HEK293 (cell line): ENCODE data around the gene TRAK1.

Experiments used
- BCL6B ChIP-seq: fragments of 450-650 bp; formaldehyde crosslinking; IDR thresholded peaks from 2 replicates; pipeline ENCODE4 v1.5.1; 2017; ENCODE audit warnings: missing biosample characterization, missing genetic modification characterization
- CTCF ChIP-seq: fragments of 450-650 bp; formaldehyde crosslinking; IDR thresholded peaks from 2 replicates; pipeline ENCODE4 v1.5.1; 2016; ENCODE audit warnings: missing biosample characterization, missing genetic modification characterization
- MZF1 ChIP-seq: fragments of 450-650 bp; formaldehyde crosslinking; IDR thresholded peaks from 2 replicates; pipeline ENCODE4 v1.5.1; 2017; ENCODE audit warnings: missing biosample characterization, missing genetic modification characterization, borderline replicate concordance
- PATZ1 ChIP-seq: fragments of 450-650 bp; formaldehyde crosslinking; IDR thresholded peaks from 2 replicates; pipeline ENCODE4 v1.5.1; 2016; ENCODE audit warnings: missing biosample characterization, missing genetic modification characterization
- TCF7L2 ChIP-seq: IDR thresholded peaks from 2 replicates; pipeline ENCODE4 v1.6.1; 2011; ENCODE audit warnings: low read depth, mild to moderate bottlenecking, inconsistent platforms, low read length, moderate library complexity, borderline replicate concordance
- ZBTB7A ChIP-seq: fragments of 450-650 bp; formaldehyde crosslinking; IDR thresholded peaks from 2 replicates; pipeline ENCODE4 v1.5.1; 2016; ENCODE audit warnings: low read depth, missing biosample characterization, missing genetic modification characterization
- ZNF560 ChIP-seq: fragments of 450-650 bp; formaldehyde crosslinking; IDR thresholded peaks from 2 replicates; pipeline ENCODE4 v1.5.1; 2017; ENCODE audit warnings: missing biosample characterization, missing genetic modification characterization, borderline replicate concordance
- ZNF692 ChIP-seq: fragments of 450-650 bp; formaldehyde crosslinking; IDR thresholded peaks from 2 replicates; pipeline ENCODE4 v1.5.1; 2016; ENCODE audit warnings: missing biosample characterization, missing genetic modification characterization
- ZNF777 ChIP-seq: fragments of 450-650 bp; formaldehyde crosslinking; IDR thresholded peaks from 2 replicates; pipeline ENCODE4 v1.5.1; 2017; ENCODE audit warnings: missing biosample characterization, missing genetic modification characterization, borderline replicate concordance

GRCh38 chr3:42213417-42213816, 122.3 kb downstream of the TRAK1 start:
- TF ChIP-seq CTCF (no peak), ZNF777 (no peak), ZNF560 (no peak), BCL6B (tag by site-specific recombination) (no peak), MZF1 (no peak), PATZ1 (no peak), ZBTB7A (tag by site-specific recombination) (no peak), ZNF692 (tag by site-specific recombination) (no peak), TCF7L2 (no peak)
